ENCODE measurements around the gene LAMA1.

DNA sequence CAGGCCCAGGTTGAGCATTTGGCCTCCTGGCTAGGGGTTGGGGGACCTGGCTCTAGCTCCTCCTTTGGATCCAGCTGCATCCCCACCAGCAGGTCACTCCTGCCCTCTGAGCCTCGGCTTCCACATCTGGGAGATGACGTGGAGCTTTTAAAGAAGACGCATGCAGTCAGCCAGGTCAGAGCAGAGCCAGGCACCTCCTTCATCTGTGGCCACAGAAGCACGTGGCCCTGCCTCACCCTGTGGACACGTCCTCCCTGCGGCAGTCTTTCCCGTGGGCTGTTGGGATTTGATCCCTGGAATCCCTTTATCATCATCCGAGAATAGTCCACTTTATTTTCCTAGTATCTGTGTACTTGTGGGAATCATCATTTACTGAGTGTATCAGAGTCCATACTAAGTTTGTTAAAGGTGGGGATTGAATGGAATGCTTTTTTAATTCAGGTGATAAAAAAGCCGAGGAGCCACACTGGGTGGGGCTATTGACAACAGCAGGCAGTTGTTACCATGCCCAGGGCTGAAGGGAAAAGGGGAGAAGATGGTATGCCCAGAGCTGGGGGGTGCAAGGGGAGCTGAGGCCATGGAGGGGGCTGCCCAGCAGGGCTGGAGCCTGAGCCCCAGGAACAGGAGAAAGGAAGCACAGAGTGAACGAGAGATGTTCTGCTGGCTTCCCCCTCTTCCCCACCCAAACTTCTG is 170.1 kb downstream of the LAMA1 start:
- TF ChIP-seq, protein P1, sequence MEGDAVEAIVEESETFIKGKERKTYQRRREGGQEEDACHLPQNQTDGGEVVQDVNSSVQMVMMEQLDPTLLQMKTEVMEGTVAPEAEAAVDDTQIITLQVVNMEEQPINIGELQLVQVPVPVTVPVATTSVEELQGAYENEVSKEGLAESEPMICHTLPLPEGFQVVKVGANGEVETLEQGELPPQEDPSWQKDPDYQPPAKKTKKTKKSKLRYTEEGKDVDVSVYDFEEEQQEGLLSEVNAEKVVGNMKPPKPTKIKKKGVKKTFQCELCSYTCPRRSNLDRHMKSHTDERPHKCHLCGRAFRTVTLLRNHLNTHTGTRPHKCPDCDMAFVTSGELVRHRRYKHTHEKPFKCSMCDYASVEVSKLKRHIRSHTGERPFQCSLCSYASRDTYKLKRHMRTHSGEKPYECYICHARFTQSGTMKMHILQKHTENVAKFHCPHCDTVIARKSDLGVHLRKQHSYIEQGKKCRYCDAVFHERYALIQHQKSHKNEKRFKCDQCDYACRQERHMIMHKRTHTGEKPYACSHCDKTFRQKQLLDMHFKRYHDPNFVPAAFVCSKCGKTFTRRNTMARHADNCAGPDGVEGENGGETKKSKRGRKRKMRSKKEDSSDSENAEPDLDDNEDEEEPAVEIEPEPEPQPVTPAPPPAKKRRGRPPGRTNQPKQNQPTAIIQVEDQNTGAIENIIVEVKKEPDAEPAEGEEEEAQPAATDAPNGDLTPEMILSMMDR (IDR thresholded peaks at IDR 0.05) = no peak
- no peak for TF ChIP-seq POLR2A (IDR thresholded peaks at IDR 0.05)

All from tibial nerve (tissue), 3 donors.